Adrenal gland (tissue), 12 donors: ENCODE measurements around the gene USP10. TPM values are rescaled to one million over a fixed set of nuclear protein-coding genes. Genes with fewer than 3 reads are reported as not detected.

Experiments
- DNase-seq, 7 donors: peaks; one replicate each; pipeline ENCODE4 v3.0.0-alpha.2; 2019 to 2020
- H3K27ac ChIP-seq, 5 donors: fragments of 200-600 bp; sonication (generic) in 4 of 5; 1 replicate in 3 of 5; 2 replicates in 2 of 5; pipeline versions ENCODE4 v1.5.1 to v1.8.0; 2016 to 2020; ENCODE audit warnings: mild to moderate bottlenecking in 1 of 5
- H3K27me3 ChIP-seq: fragments of 200-600 bp; 2 replicates; pipeline ENCODE4 v1.8.0; 2021
- H3K36me3 ChIP-seq, 2 donors: fragments of 200-600 bp; replicated peaks in 1 of 2; 1 replicate in 1 of 2; 2 replicates in 1 of 2; pipeline versions ENCODE4 v1.5.1 to v1.8.0; 2018 to 2022
- H3K4me1 ChIP-seq, 2 donors: fragments of 200-600 bp; replicated peaks in 1 of 2; 1 replicate in 1 of 2; 2 replicates in 1 of 2; pipeline versions ENCODE4 v1.5.1 to v1.8.0; 2018 to 2021
- H3K4me3 ChIP-seq, 4 donors: fragments of 200-600 bp; sonication (generic) in 3 of 4; one replicate each; pipeline ENCODE4 v1.5.1; 2016 to 2018
- H3K9me3 ChIP-seq, 3 donors: fragments of 200-600 bp; sonication (generic) in 1 of 3; replicated peaks in 1 of 3; 1 replicate in 2 of 3; 2 replicates in 1 of 3; pipeline versions ENCODE4 v1.5.1 to v1.8.0; 2016 to 2021
- POLR2A ChIP-seq, 2 donors: fragments of 450-650 bp; IDR thresholded peaks; one replicate each; pipeline ENCODE4 v1.6.1; 2017; ENCODE audit warnings: antibody characterized with exemption in 2 of 2, mild to moderate bottlenecking in 2 of 2, moderate library complexity in 1 of 2
- WGBS, 4 donors: extraction: QIAGEN DNeasy Blood & Tissue Kit in 2 of 4; methylation state at CpG; one replicate each; pipeline versions ENCODE4 v1.1.5 to v1.1.7; 2013 to 2017; 5-methylcytosine and 5-hydroxymethylcytosine counted together
- intact Hi-C, 2 donors: fragments of 100-400 bp; cut with DNase I; formaldehyde crosslinking; loops; one replicate each; pipeline versions ENCODE4 v1.14.1 to v1.15.0; 2022 to 2023
- polyA plus RNA-seq, 3 donors: library from polyadenylated mRNA; stranded (reverse); fragments of 200-250 nt in 2 of 3; fragments of 350-450 nt in 1 of 3; fragmentation: Illumina TruSeq in 1 of 3; extraction: RNeasy Lipid Tissue Mini Kit (QIAGEN cat#74804) in 1 of 3; gene quantifications; one replicate each; pipeline ENCODE4 v1.2.3, GENCODE V29; 2013 to 2014
- total RNA-seq, 9 donors: library from RNA; depleted of rRNA in 4 of 9; stranded (reverse); fragments of >200 nt in 4 of 9; fragments of 120-200 nt in 1 of 9; fragmentation: NEBNext Ultra II Directional in 1 of 9; extraction: Animal tissue kit (Norgen Biotek cat#: 25700) in 1 of 9; gene quantifications; one replicate each; pipeline versions ENCODE4 v1.1.0 to v1.2.4, GENCODE V29; 2013 to 2023
- TF ChIP-seq, protein P1 (sequence below), 6 experiments: fragments of 450-650 bp in 4 of 6; fragments of 200-600 bp in 2 of 6; sonication (generic) in 1 of 6; IDR thresholded peaks; 1 replicate in 5 of 6; 2 replicates in 1 of 6; pipeline versions ENCODE4 v1.5.1 to v1.8.0; 2016 to 2021; ENCODE audit warnings: antibody characterized with exemption in 6 of 6, mild to moderate bottlenecking in 2 of 6, moderate library complexity in 1 of 6
- donor health status: healthy with polysubstance abuse.
- donor health status: Bipolar disorder and iron deficiency.
- donor health status: DM: yes; HTN: yes; CAD: no.
- donor health status: DM: no; HTN: no; CAD: no.
- donor health status: DM: no; HTN: no; CAD: no.
- donor health status: DM: yes; HTN: yes; CAD: no.

The USP10 gene
- total and polyA plus RNA-seq, 12 donors = 16.2 to 154 (median 60.4) TPM

GRCh38 chr16:84763164-84763563, 63.4 kb downstream of the USP10 start:
- Histone ChIP-seq H3K27me3 (no peaks in the 10 kb centered on the region), H3K9me3 (no peaks in the 10 kb centered on the region), H3K4me3 (no peak overlapping the region), H3K27ac (no peak overlapping the region), H3K4me1 (peaks cover 0 to 9% of the 10 kb centered on the region in 2 donors), H3K36me3 (peaks cover 0 to 34% of the 10 kb centered on the region in 2 donors)
- intact Hi-C loops = no loop called here
- 92 to 94% (median 92%) methylated on average over 8 of the region's 8 CpGs for WGBS, 4 donors
- no peak for DNase-seq
- TF ChIP-seq, protein P1, sequence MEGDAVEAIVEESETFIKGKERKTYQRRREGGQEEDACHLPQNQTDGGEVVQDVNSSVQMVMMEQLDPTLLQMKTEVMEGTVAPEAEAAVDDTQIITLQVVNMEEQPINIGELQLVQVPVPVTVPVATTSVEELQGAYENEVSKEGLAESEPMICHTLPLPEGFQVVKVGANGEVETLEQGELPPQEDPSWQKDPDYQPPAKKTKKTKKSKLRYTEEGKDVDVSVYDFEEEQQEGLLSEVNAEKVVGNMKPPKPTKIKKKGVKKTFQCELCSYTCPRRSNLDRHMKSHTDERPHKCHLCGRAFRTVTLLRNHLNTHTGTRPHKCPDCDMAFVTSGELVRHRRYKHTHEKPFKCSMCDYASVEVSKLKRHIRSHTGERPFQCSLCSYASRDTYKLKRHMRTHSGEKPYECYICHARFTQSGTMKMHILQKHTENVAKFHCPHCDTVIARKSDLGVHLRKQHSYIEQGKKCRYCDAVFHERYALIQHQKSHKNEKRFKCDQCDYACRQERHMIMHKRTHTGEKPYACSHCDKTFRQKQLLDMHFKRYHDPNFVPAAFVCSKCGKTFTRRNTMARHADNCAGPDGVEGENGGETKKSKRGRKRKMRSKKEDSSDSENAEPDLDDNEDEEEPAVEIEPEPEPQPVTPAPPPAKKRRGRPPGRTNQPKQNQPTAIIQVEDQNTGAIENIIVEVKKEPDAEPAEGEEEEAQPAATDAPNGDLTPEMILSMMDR (IDR thresholded peaks at IDR 0.05) = no peak
- TF ChIP-seq POLR2A (IDR thresholded peaks at IDR 0.05) = no peak

DNA sequence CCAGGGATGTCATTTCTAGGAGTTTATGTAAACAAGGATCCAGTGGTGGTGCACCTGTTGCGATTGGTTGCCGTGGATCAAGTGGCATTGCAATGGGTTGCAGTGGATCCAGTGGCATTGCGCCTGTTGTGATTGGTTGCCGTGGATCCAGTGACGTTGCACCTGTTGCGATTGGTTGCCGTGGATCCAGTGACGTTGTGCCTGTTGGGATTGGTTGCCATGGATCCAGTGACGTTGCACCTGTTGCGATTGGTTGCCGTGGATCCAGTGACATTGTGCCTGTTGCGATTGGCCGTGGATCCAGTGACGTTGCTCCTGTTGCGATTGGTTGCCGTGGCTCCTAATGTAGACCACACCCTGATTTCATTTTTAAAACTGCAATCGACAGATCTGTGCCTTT, 63.8 kb downstream of the USP10 start:
- TF ChIP-seq, protein P1 (IDR thresholded peaks at IDR 0.05) = no peak
- no peak for TF ChIP-seq POLR2A (IDR thresholded peaks at IDR 0.05)
- intact Hi-C loops = no loop called here
- Histone ChIP-seq H3K27ac (no peak overlapping the region), H3K4me1 (peaks cover 0 to 8% of the 10 kb centered on the region in 2 donors), H3K9me3 (no peaks in the 10 kb centered on the region), H3K4me3 (no peak overlapping the region), H3K27me3 (no peaks in the 10 kb centered on the region), H3K36me3 (peaks cover 0 to 34% of the 10 kb centered on the region in 2 donors)
- 88 to 98% (median 96%) methylated on average over 17 of the region's 17 CpGs for WGBS, 4 donors
- no peak for DNase-seq

- intact Hi-C loops = no loop called here
- Histone ChIP-seq H3K27ac (no peak overlapping the region), H3K9me3 (no peaks in the 10 kb centered on the region), H3K27me3 (no peaks in the 10 kb centered on the region), H3K36me3 (peaks cover 0 to 34% of the 10 kb centered on the region in 2 donors), H3K4me1 (peaks cover 0 to 5% of the 10 kb centered on the region in 2 donors), H3K4me3 (no peak overlapping the region)
- no peak for TF ChIP-seq POLR2A (IDR thresholded peaks at IDR 0.05)
- TF ChIP-seq, protein P1 (IDR thresholded peaks at IDR 0.05) = no peak
- 84 to 92% (median 89%) methylated on average over 2 of the region's 2 CpGs for WGBS, 4 donors
- no peak for DNase-seq
These were observed 65.2 kb downstream of the USP10 start for GRCh38 chr16:84764970-84765369.

GRCh38 chr16:84765616-84766580, 66.1 kb downstream of the USP10 start:
- peaks cover 0 to 34% of the 10 kb centered on the region in 2 donors for H3K36me3 ChIP-seq
- intact Hi-C loops = no loop called here
- WGBS, 4 donors = 89 to 94% (median 91%) methylated on average over 17 of the region's 17 CpGs
- DNase-seq = no peak
- H3K27ac ChIP-seq = peak overlapping the region in 2 of 5 donors; percentile 39 to 64
- H3K27me3 ChIP-seq = no peaks in the 10 kb centered on the region
- TF ChIP-seq, protein P1 (IDR thresholded peaks at IDR 0.05) = no peak
- TF ChIP-seq POLR2A (IDR thresholded peaks at IDR 0.05) = no peak
- H3K4me1 ChIP-seq = peaks cover 0 to 5% of the 10 kb centered on the region in 2 donors
- H3K9me3 ChIP-seq = no peaks in the 10 kb centered on the region
- H3K4me3 ChIP-seq = no peak overlapping the region
